GM12878 (cell line): ENCODE data around the gene AMMECR1. TPM values are rescaled to one million over a fixed set of nuclear protein-coding genes. Genes with fewer than 3 reads are reported as not detected.

Source experiments
- CHD2 ChIP-seq: IDR thresholded peaks from 2 replicates; pipeline ENCODE4 v1.6.1; 2011; ENCODE audit warnings: low read depth, low read length, improper control_type of control experiment, borderline replicate concordance
- E2F8 ChIP-seq: fragments of 450-650 bp; IDR thresholded peaks from 2 replicates; pipeline ENCODE4 v1.6.1; 2018; ENCODE audit warnings: mild to moderate bottlenecking, low read depth, moderate library complexity; ENCODE audit not compliant: partially characterized antibody
- FOXK2 ChIP-seq: fragments of 450-650 bp; IDR thresholded peaks from 2 replicates; pipeline ENCODE4 v1.6.1; 2017; ENCODE audit warnings: mild to moderate bottlenecking, moderate library complexity
- HDAC2 ChIP-seq: fragments of 200-600 bp; sonication (generic); IDR thresholded peaks from 2 replicates; pipeline ENCODE4 v1.6.1; 2017
- KAT2A ChIP-seq: conservative IDR thresholded peaks from 2 replicates; pipeline ENCODE4 v1.6.1; 2011; ENCODE audit warnings: low read depth, low read length; ENCODE audit not compliant: control insufficient read depth
- LARP7 ChIP-seq: fragments of 450-650 bp; IDR thresholded peaks from 2 replicates; pipeline ENCODE4 v1.6.1; 2017; ENCODE audit warnings: mild to moderate bottlenecking
- MXI1 ChIP-seq: fragments of 150-350 bp; IDR thresholded peaks from 2 replicates; pipeline ENCODE4 v1.6.1; 2011; ENCODE audit warnings: low read depth, mild to moderate bottlenecking, inconsistent platforms, low read length, improper control_type of control experiment
- MYC ChIP-seq: IDR thresholded peaks from 2 replicates; pipeline ENCODE4 v1.6.1; 2011; ENCODE audit warnings: mild to moderate bottlenecking, low read length, moderate library complexity, inconsistent platforms; ENCODE audit not compliant: insufficient read depth, insufficient replicate concordance, insufficient read length, severe bottlenecking
- PAX5 ChIP-seq: IDR thresholded peaks from 2 replicates; pipeline ENCODE4 v1.6.1; 2011; ENCODE audit warnings: low read depth, low read length, borderline replicate concordance
- PKNOX1 ChIP-seq: fragments of 450-650 bp; IDR thresholded peaks from 2 replicates; pipeline ENCODE4 v1.6.1; 2016; ENCODE audit warnings: mild to moderate bottlenecking
- RELA ChIP-seq: fragments of 450-650 bp; IDR thresholded peaks from 2 replicates; pipeline ENCODE4 v1.8.0; 2014; ENCODE audit warnings: borderline replicate concordance; ENCODE audit not compliant: partially characterized antibody
- SREBF1 ChIP-seq: IDR thresholded peaks from 2 replicates; pipeline ENCODE4 v1.6.1; 2012; ENCODE audit warnings: mild to moderate bottlenecking, low read length
- USF1 ChIP-seq: IDR thresholded peaks from 2 replicates; pipeline ENCODE4 v1.6.1; 2011; ENCODE audit warnings: borderline replicate concordance, low read depth, mild to moderate bottlenecking, moderate library complexity, mixed read lengths, low read length; ENCODE audit not compliant: insufficient read depth; ENCODE audit errors: extremely low read length
- polyA plus RNA-seq, 11 experiments: library from polyadenylated mRNA; depleted of rRNA in 4 of 11; unstranded in 6 of 11; stranded (reverse) in 5 of 11; fragments of >200 nt; fragmentation: Nextera tagmentation in 4 of 11; fragmentation: Illumina TruSeq in 1 of 11; extraction: Ambion mirVana in 4 of 11; extraction: Trizol in 1 of 11; gene quantifications; 1 replicate in 1 of 11; 2 replicates in 10 of 11; pipeline versions ENCODE4 v1.2.1 to v1.2.3, GENCODE V29; 2011 to 2016; ENCODE audit warnings: inconsistent platforms in 2 of 11, missing spikeins in 2 of 11, low read depth in 1 of 11
- total RNA-seq, 4 experiments: library from RNA; depleted of rRNA in 3 of 4; stranded (reverse); fragments of >200 nt in 3 of 4; fragmentation: Illumina TruSeq in 1 of 4; extraction: Trizol in 1 of 4; gene quantifications; 2 replicates each; pipeline versions ENCODE4 v1.2.1 to v1.2.3, GENCODE V29; 2013 to 2021
- TF ChIP-seq, protein P1 (sequence below): IDR thresholded peaks from 2 replicates; pipeline ENCODE4 v1.6.1; 2011; ENCODE audit warnings: low read depth, low read length, improper control_type of control experiment, borderline replicate concordance

Gene AMMECR1
- total and polyA plus RNA-seq, 10 of the 15 experiments (the other 5 are each of a cell fraction or from before 2014, with no cell fraction given) = 4.9 to 25.6 (median 10.7) TPM

- TF ChIP-seq E2F8 = no peak
- no peak for TF ChIP-seq MYC
- TF ChIP-seq PAX5 = peak; percentile 83; the same call in 1 of the 2 replicates
- TF ChIP-seq RELA = no peak
- no peak for TF ChIP-seq MXI1
- TF ChIP-seq FOXK2 = no peak
- TF ChIP-seq PKNOX1 = 0 out of 2 replicates have a peak, but pooled peaks have one; percentile 6
- TF ChIP-seq, protein P1, sequence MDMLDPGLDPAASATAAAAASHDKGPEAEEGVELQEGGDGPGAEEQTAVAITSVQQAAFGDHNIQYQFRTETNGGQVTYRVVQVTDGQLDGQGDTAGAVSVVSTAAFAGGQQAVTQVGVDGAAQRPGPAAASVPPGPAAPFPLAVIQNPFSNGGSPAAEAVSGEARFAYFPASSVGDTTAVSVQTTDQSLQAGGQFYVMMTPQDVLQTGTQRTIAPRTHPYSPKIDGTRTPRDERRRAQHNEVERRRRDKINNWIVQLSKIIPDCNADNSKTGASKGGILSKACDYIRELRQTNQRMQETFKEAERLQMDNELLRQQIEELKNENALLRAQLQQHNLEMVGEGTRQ = no peak
- no peak for TF ChIP-seq KAT2A
- TF ChIP-seq LARP7 = no peak
- no peak for TF ChIP-seq HDAC2
- no peak for TF ChIP-seq CHD2
- no peak for TF ChIP-seq SREBF1
- TF ChIP-seq USF1 = no peak
These were observed 41.1 kb downstream of the AMMECR1 start (continued) for GRCh38 chrX:110276778-110277177.
